ENCODE measurements around the gene GTPBP1.

The GTPBP1 gene

DNA sequence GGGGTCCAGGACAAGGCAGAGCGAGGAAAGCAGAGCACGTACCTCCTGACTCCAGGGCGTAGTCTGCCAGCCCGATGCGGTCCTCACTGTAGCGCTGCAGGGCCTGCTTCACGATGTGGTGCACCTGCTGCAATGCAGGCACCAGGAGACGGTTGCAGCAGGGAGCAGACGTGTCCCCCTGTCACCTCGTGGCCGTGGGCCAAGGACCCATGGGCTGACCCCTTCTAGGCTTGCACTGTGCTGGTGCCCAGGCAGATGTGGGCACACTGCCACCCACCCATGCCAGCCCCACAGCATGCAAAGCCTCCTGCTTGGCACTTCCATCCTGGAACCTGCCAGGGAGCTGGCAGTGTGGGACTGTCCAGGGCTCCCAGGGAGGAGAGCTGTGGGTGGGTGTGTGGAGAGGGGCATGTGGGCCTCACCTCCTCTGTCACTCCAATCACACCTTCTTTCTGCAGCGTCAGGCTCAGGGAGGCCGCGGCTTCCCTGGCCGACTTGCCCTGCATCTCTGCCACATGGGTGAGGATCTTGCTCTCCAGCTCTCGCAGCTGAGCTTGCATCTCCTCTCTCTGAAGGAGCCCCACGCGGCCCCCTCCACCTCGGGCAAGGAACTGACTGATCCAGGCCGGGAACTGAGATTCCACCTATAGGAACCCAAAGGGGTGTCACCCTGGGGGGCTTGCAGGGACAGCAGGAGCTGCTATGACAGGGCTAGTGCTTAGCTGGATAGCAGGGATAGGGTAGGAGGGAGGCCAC lies 33.7 kb downstream of the GTPBP1 start:
- no peaks in the 10 kb centered on the region for H3K9me3 ChIP-seq (replicated peaks; ENCODE audit: insufficient read depth, low read length)
- H3K4me1 ChIP-seq (ENCODE audit: low read length) = peaks cover 7% of the 10 kb centered on the region; the same call in 1 of the 2 replicates
- H3F3A ChIP-seq (ENCODE audit: insufficient read depth, low read length) = peaks cover 43% of the 10 kb centered on the region
- H3K79me2 ChIP-seq (ENCODE audit: low read length) = peaks cover 53% of the 10 kb centered on the region
- H3K4me3 ChIP-seq (ENCODE audit: low read length) = no peak overlapping the region
- H2AFZ ChIP-seq (ENCODE audit: low read length) = no peak overlapping the region
- H3K27ac ChIP-seq (ENCODE audit: low read length) = no peak overlapping the region
- peaks cover 22% of the 10 kb centered on the region for H3K36me3 ChIP-seq (replicated peaks; ENCODE audit: insufficient read depth, low read length)
- H4K20me1 ChIP-seq (ENCODE audit: insufficient read depth, low read length) = no peaks in the 10 kb centered on the region
- H3K9ac ChIP-seq (ENCODE audit: low read length) = no peak overlapping the region
- H3K27me3 ChIP-seq (replicated peaks; ENCODE audit: insufficient read depth, low read length) = no peaks in the 10 kb centered on the region
- TF ChIP-seq EZH2 (optimal IDR thresholded peaks at IDR 0.05; ENCODE audit: low read depth, low read length) (no peak), EZH2phosphoT487 (IDR thresholded peaks at IDR 0.05; ENCODE audit: low read length) (no peak)
- TF ChIP-seq, protein P1, sequence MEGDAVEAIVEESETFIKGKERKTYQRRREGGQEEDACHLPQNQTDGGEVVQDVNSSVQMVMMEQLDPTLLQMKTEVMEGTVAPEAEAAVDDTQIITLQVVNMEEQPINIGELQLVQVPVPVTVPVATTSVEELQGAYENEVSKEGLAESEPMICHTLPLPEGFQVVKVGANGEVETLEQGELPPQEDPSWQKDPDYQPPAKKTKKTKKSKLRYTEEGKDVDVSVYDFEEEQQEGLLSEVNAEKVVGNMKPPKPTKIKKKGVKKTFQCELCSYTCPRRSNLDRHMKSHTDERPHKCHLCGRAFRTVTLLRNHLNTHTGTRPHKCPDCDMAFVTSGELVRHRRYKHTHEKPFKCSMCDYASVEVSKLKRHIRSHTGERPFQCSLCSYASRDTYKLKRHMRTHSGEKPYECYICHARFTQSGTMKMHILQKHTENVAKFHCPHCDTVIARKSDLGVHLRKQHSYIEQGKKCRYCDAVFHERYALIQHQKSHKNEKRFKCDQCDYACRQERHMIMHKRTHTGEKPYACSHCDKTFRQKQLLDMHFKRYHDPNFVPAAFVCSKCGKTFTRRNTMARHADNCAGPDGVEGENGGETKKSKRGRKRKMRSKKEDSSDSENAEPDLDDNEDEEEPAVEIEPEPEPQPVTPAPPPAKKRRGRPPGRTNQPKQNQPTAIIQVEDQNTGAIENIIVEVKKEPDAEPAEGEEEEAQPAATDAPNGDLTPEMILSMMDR (IDR thresholded peaks at IDR 0.05; ENCODE audit: low read length) = no peak
- H3K9me2 ChIP-seq (replicated peaks; ENCODE audit: insufficient read depth, low read length) = no peaks in the 10 kb centered on the region
- no peak overlapping the region for H3K4me2 ChIP-seq (ENCODE audit: low read depth, low read length)
- DNase-seq = no peak

DNA sequence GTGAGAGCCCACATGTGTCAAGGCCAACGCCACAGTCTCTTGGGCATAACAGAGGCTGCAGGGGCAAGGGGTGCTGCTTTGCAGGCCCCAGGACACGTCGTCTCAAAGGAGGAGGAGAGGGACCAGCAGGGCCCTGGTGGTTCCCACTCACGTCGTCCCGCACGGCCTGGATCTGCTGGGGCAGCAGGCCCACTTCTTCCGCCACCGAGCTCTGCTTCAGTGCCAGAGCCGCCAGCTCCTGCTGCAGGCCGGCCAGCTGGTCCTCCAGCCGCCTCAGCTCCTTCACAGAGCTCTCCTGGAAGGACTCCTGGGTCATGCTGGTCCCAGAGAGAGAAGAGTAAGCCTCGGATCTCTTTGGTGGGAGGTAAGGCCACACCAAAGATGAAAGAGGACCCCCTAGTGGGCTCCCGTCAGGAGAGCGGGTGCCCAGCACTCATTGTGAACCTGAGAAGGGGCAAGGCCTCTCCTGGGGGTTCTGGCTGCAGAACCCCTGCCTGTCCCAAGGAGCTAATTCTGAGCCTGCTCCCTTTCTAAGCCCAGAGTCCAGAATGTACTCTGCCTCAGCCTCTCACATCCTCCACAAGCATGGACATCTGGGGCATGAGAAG lies 34.5 kb downstream of the GTPBP1 start:
- Histone ChIP-seq H3K4me1 (ENCODE audit: low read length) (peaks cover 7% of the 10 kb centered on the region; the same call in 1 of the 2 replicates), H3K27ac (ENCODE audit: low read length) (no peak overlapping the region), H3K36me3 (replicated peaks; ENCODE audit: insufficient read depth, low read length) (peaks cover 27% of the 10 kb centered on the region), H3K79me2 (ENCODE audit: low read length) (peaks cover 56% of the 10 kb centered on the region), H3K4me2 (ENCODE audit: low read depth, low read length) (no peak overlapping the region), H3K9me3 (replicated peaks; ENCODE audit: insufficient read depth, low read length) (no peaks in the 10 kb centered on the region), H4K20me1 (ENCODE audit: insufficient read depth, low read length) (no peaks in the 10 kb centered on the region), H3K9ac (ENCODE audit: low read length) (no peak overlapping the region), H3K4me3 (ENCODE audit: low read length) (no peak overlapping the region), H2AFZ (ENCODE audit: low read length) (no peak overlapping the region), H3K27me3 (replicated peaks; ENCODE audit: insufficient read depth, low read length) (no peaks in the 10 kb centered on the region), H3F3A (ENCODE audit: insufficient read depth, low read length) (peaks cover 46% of the 10 kb centered on the region), H3K9me2 (replicated peaks; ENCODE audit: insufficient read depth, low read length) (no peaks in the 10 kb centered on the region)
- TF ChIP-seq, protein P1 (IDR thresholded peaks at IDR 0.05; ENCODE audit: low read length) = no peak
- TF ChIP-seq EZH2phosphoT487 (IDR thresholded peaks at IDR 0.05; ENCODE audit: low read length) (no peak), EZH2 (optimal IDR thresholded peaks at IDR 0.05; ENCODE audit: low read depth, low read length) (no peak)
- DNase-seq = no peak

DNA sequence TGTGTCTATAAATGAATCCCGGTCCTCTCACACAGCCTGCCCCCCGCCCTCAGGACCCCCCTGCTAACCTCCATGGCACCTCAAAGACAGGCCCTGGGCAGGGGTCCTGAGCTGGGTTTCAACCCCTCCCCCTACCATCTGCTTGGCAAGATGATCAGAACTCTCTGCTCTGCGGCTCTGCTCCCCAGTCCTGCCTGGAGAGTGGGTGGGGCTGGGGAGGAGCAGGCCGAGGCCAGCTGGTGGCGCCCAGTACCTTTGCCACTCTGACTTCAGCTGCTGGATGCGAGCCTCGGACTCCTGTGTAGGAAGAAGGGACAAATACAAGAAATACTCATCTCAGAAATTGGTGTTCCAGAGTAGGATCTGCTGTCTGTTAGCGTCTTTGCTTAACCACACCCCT lies 35.0 kb downstream of the GTPBP1 start:
- Histone ChIP-seq H3K4me1 (ENCODE audit: low read length) (peaks cover 2% of the 10 kb centered on the region; the same call in 1 of the 2 replicates), H3K9me3 (replicated peaks; ENCODE audit: insufficient read depth, low read length) (no peaks in the 10 kb centered on the region), H3K4me3 (ENCODE audit: low read length) (no peak overlapping the region), H3K9ac (ENCODE audit: low read length) (no peak overlapping the region), H3K27me3 (replicated peaks; ENCODE audit: insufficient read depth, low read length) (no peaks in the 10 kb centered on the region), H3K36me3 (replicated peaks; ENCODE audit: insufficient read depth, low read length) (peaks cover 33% of the 10 kb centered on the region), H3K79me2 (ENCODE audit: low read length) (peaks cover 56% of the 10 kb centered on the region), H3K9me2 (replicated peaks; ENCODE audit: insufficient read depth, low read length) (no peaks in the 10 kb centered on the region), H2AFZ (ENCODE audit: low read length) (no peak overlapping the region), H3K27ac (ENCODE audit: low read length) (no peak overlapping the region), H4K20me1 (ENCODE audit: insufficient read depth, low read length) (no peaks in the 10 kb centered on the region), H3F3A (ENCODE audit: insufficient read depth, low read length) (peaks cover 43% of the 10 kb centered on the region), H3K4me2 (ENCODE audit: low read depth, low read length) (no peak overlapping the region)
- DNase-seq = no peak
- TF ChIP-seq EZH2phosphoT487 (IDR thresholded peaks at IDR 0.05; ENCODE audit: low read length) (no peak), EZH2 (optimal IDR thresholded peaks at IDR 0.05; ENCODE audit: low read depth, low read length) (no peak)
- TF ChIP-seq, protein P1 (IDR thresholded peaks at IDR 0.05; ENCODE audit: low read length) = no peak

Data from MM.1S (cell line).